PC-9 (cell line): ENCODE data around the gene SVEP1.

ENCODE experiments used
- CTCF ChIP-seq: fragments of 200-600 bp; sonication (generic); conservative IDR thresholded peaks from 2 replicates; pipeline ENCODE4 v1.6.1; 2017; ENCODE audit warnings: mixed run types, antibody characterized with exemption, mild to moderate bottlenecking, moderate library complexity
- EZH2 ChIP-seq: fragments of 200-600 bp; sonication (generic); IDR thresholded peaks from 2 replicates; pipeline ENCODE4 v1.8.0; 2017; ENCODE audit warnings: antibody characterized with exemption, low read depth

- no peak for TF ChIP-seq CTCF
- TF ChIP-seq EZH2, result no peak
Observed at GRCh38 chr9:110532908-110533665, 46.5 kb downstream of the SVEP1 start.
